ENCODE data around the gene FMN1. TPM values are rescaled to one million over a fixed set of nuclear protein-coding genes. Genes with fewer than 3 reads are reported as not detected.

The FMN1 gene
- total and polyA plus RNA-seq, 7 experiments from 2014 or later, result 0.02 to 32.2 (median 1.0) TPM; not detected in 1

DNA sequence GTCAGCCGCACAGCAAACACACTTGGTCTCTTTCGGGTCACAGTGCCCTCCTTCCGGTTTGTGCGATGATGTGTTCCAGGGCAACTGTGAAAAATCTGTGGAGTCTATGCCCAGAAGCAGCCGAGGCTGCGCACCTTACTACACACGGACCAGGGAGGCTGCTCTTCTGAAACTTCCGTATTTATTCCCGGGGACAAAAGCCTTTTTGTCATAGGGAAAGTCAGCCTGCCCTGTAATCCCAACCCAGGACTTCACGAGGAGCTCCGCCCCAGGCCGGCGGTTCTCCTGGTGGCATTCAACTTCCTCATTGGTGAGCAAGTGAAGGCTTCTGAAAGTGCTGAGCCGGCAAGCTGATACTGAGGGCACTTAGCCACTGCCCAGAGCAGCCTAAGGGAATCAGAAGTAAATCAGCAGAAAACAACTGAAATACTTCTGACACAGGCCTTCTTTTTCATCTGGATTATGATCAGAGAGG is 126.5 kb downstream of the FMN1 start:
- Mint-ChIP-seq H3K27ac (peak overlapping the region in 4 of 9 donors; percentile 23 to 93 (median 68)), H3K9me3 (no peaks in the 10 kb centered on the region), H3K4me1 (peaks cover 11 to 32% (median 22%) of the 10 kb centered on the region in 7 donors), H3K27me3 (peaks cover 0 to 31% (median 18%) of the 10 kb centered on the region in 5 donors), H3K4me3 (peak overlapping the region; percentile 29 to 89 (median 67)), H3K36me3 (peaks cover 0 to 18% (median 10%) of the 10 kb centered on the region in 5 donors)
- H3K27ac ChIP-seq (ENCODE audit: low read depth, low read length), result no peak overlapping the region
- ATAC-seq (peak; percentile 80), DNase-seq (peak in 1 of 9 donors; percentile 9)
- intact Hi-C loops (cut with micrococcal nuclease), result no loop called here
- no peaks in the 10 kb centered on the region for H3K9me3 ChIP-seq (ENCODE audit: control insufficient read depth in 2 of 3, low read length in 3 of 3)
- H3K36me3 ChIP-seq (ENCODE audit: control insufficient read depth in 2 of 3, insufficient read depth in 3 of 3, low read length in 3 of 3), result no peaks in the 10 kb centered on the region
- POLR2A ChIA-PET, result no interaction called here
- no peak overlapping the region for H3K4me3 ChIP-seq (ENCODE audit: low read length)
- H3K4me1 ChIP-seq (ENCODE audit: control insufficient read depth in 2 of 2, insufficient read depth in 2 of 2, low read length in 2 of 2), result peaks cover 0 to 15% of the 10 kb centered on the region in 2 donors
- H3K27me3 ChIP-seq (ENCODE audit: control insufficient read depth in 2 of 2, insufficient read depth in 2 of 2, low read length in 2 of 2), result no peaks in the 10 kb centered on the region
- CTCF ChIA-PET, result no interaction called here

GRCh38 chr15:33067456-33067855 is 127.1 kb downstream of the FMN1 start:
- no peak for DNase-seq
- H3K27ac Mint-ChIP-seq, result peak overlapping the region in 3 of 9 donors; percentile 60 to 93 (median 77)
- Histone ChIP-seq H3K4me1 (ENCODE audit: control insufficient read depth in 2 of 2, insufficient read depth in 2 of 2, low read length in 2 of 2) (peaks cover 0 to 15% of the 10 kb centered on the region in 2 donors), H3K27ac (ENCODE audit: low read depth, low read length) (no peak overlapping the region), H3K4me3 (ENCODE audit: low read length) (no peak overlapping the region), H3K36me3 (ENCODE audit: control insufficient read depth in 2 of 3, insufficient read depth in 3 of 3, low read length in 3 of 3) (no peaks in the 10 kb centered on the region), H3K9me3 (ENCODE audit: control insufficient read depth in 2 of 3, low read length in 3 of 3) (no peaks in the 10 kb centered on the region), H3K27me3 (ENCODE audit: control insufficient read depth in 2 of 2, insufficient read depth in 2 of 2, low read length in 2 of 2) (no peaks in the 10 kb centered on the region)
- no peak for ATAC-seq
- H3K4me3 Mint-ChIP-seq, result peak overlapping the region; percentile 29 to 89 (median 67)
- H3K27me3 Mint-ChIP-seq, result peaks cover 0 to 32% (median 20%) of the 10 kb centered on the region in 5 donors
- intact Hi-C loops (cut with micrococcal nuclease), result no loop called here
- ChIA-PET POLR2A (no interaction called here), CTCF (no interaction called here)
- peaks cover 11 to 32% (median 22%) of the 10 kb centered on the region in 7 donors for H3K4me1 Mint-ChIP-seq
- H3K36me3 Mint-ChIP-seq, result peaks cover 0 to 21% (median 10%) of the 10 kb centered on the region in 5 donors
- no peaks in the 10 kb centered on the region for H3K9me3 Mint-ChIP-seq

- intact Hi-C loops (cut with micrococcal nuclease), result no loop called here
- Mint-ChIP-seq H3K36me3 (peaks cover 0 to 21% (median 10%) of the 10 kb centered on the region in 5 donors), H3K27ac (no peak overlapping the region), H3K4me1 (peaks cover 11 to 32% (median 22%) of the 10 kb centered on the region in 7 donors), H3K27me3 (peaks cover 0 to 32% (median 20%) of the 10 kb centered on the region in 5 donors), H3K4me3 (peak overlapping the region in 1 of 10 donors; percentile 5), H3K9me3 (no peaks in the 10 kb centered on the region)
- no peaks in the 10 kb centered on the region for H3K36me3 ChIP-seq (ENCODE audit: control insufficient read depth in 2 of 3, insufficient read depth in 3 of 3, low read length in 3 of 3)
- H3K27me3 ChIP-seq (ENCODE audit: control insufficient read depth in 2 of 2, insufficient read depth in 2 of 2, low read length in 2 of 2), result no peaks in the 10 kb centered on the region
- DNase-seq (no peak), ATAC-seq (no peak)
- H3K27ac ChIP-seq (ENCODE audit: low read depth, low read length), result no peak overlapping the region
- ChIA-PET CTCF (no interaction called here), POLR2A (no interaction called here)
- H3K4me1 ChIP-seq (ENCODE audit: control insufficient read depth in 2 of 2, insufficient read depth in 2 of 2, low read length in 2 of 2), result peaks cover 0 to 15% of the 10 kb centered on the region in 2 donors
- no peak overlapping the region for H3K4me3 ChIP-seq (ENCODE audit: low read length)
- no peaks in the 10 kb centered on the region for H3K9me3 ChIP-seq (ENCODE audit: control insufficient read depth in 2 of 3, low read length in 3 of 3)
Measured at GRCh38 chr15:33066584-33066983, 127.9 kb downstream of the FMN1 start.

GRCh38 chr15:33064878-33065277 is 129.6 kb downstream of the FMN1 start:
- DNase-seq (no peak), ATAC-seq (no peak)
- intact Hi-C loops (cut with micrococcal nuclease), result no loop called here
- POLR2A ChIA-PET, result no interaction called here
- Histone ChIP-seq H3K4me3 (ENCODE audit: low read length) (no peak overlapping the region), H3K9me3 (ENCODE audit: control insufficient read depth in 2 of 3, low read length in 3 of 3) (no peaks in the 10 kb centered on the region), H3K27ac (ENCODE audit: low read depth, low read length) (no peak overlapping the region), H3K27me3 (ENCODE audit: control insufficient read depth in 2 of 2, insufficient read depth in 2 of 2, low read length in 2 of 2) (no peaks in the 10 kb centered on the region), H3K4me1 (ENCODE audit: control insufficient read depth in 2 of 2, insufficient read depth in 2 of 2, low read length in 2 of 2) (peaks cover 0 to 15% of the 10 kb centered on the region in 2 donors), H3K36me3 (ENCODE audit: control insufficient read depth in 2 of 3, insufficient read depth in 3 of 3, low read length in 3 of 3) (no peaks in the 10 kb centered on the region)
- Mint-ChIP-seq H3K27ac (no peak overlapping the region), H3K4me1 (peaks cover 11 to 32% (median 22%) of the 10 kb centered on the region in 7 donors), H3K27me3 (peaks cover 0 to 32% (median 20%) of the 10 kb centered on the region in 5 donors), H3K9me3 (no peaks in the 10 kb centered on the region), H3K36me3 (peaks cover 0 to 21% (median 10%) of the 10 kb centered on the region in 5 donors), H3K4me3 (no peak overlapping the region)
- CTCF ChIA-PET, result no interaction called here

- no peak overlapping the region for H3K27ac ChIP-seq (ENCODE audit: low read depth, low read length)
- no peaks in the 10 kb centered on the region for H3K27me3 ChIP-seq (ENCODE audit: control insufficient read depth in 2 of 2, insufficient read depth in 2 of 2, low read length in 2 of 2)
- no peaks in the 10 kb centered on the region for H3K36me3 ChIP-seq (ENCODE audit: control insufficient read depth in 2 of 3, insufficient read depth in 3 of 3, low read length in 3 of 3)
- H3K36me3 Mint-ChIP-seq, result peaks cover 0 to 33% (median 5%) of the 10 kb centered on the region in 5 donors
- no peaks in the 10 kb centered on the region for H3K4me1 ChIP-seq (ENCODE audit: control insufficient read depth in 2 of 2, insufficient read depth in 2 of 2, low read length in 2 of 2)
- ChIA-PET POLR2A (no interaction called here), CTCF (no interaction called here)
- no peak overlapping the region for H3K4me3 ChIP-seq (ENCODE audit: low read length)
- intact Hi-C loops (cut with micrococcal nuclease), result no loop called here
- no peaks in the 10 kb centered on the region for H3K9me3 Mint-ChIP-seq
- no peak overlapping the region for H3K27ac Mint-ChIP-seq
- DNase-seq (no peak), ATAC-seq (no peak)
- peaks cover 0 to 18% (median 6%) of the 10 kb centered on the region in 5 donors for H3K27me3 Mint-ChIP-seq
- H3K4me3 Mint-ChIP-seq, result no peak overlapping the region
- peaks cover 0 to 37% (median 0%) of the 10 kb centered on the region in 7 donors for H3K4me1 Mint-ChIP-seq
- no peaks in the 10 kb centered on the region for H3K9me3 ChIP-seq (ENCODE audit: control insufficient read depth in 2 of 3, low read length in 3 of 3)
Measured at GRCh38 chr15:33059184-33059583, 135.3 kb downstream of the FMN1 start.

DNA sequence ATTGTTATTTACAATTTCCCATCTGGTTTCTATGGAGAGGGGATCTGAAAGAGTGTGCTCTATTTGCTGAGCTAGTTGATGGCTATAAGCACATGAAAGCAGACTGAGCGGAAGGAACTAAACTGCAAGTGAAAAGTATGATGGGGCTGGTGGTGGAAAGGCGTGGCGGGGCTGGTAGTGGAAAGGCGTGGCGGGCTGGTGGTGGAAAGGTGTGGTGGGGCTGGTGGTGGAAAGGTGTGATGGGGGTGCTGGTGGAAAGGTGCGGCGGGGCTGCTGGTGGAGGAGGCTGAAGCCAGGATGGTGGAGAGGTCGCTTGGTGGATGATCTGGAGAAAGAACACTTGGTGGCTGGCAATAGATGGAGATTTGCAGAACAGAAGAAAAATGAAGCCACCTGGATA is 136.7 kb downstream of the FMN1 start:
- Histone ChIP-seq H3K36me3 (ENCODE audit: control insufficient read depth in 2 of 3, insufficient read depth in 3 of 3, low read length in 3 of 3) (no peaks in the 10 kb centered on the region), H3K27ac (ENCODE audit: low read depth, low read length) (no peak overlapping the region), H3K4me3 (ENCODE audit: low read length) (no peak overlapping the region), H3K27me3 (ENCODE audit: control insufficient read depth in 2 of 2, insufficient read depth in 2 of 2, low read length in 2 of 2) (no peaks in the 10 kb centered on the region), H3K4me1 (ENCODE audit: control insufficient read depth in 2 of 2, insufficient read depth in 2 of 2, low read length in 2 of 2) (no peaks in the 10 kb centered on the region), H3K9me3 (ENCODE audit: control insufficient read depth in 2 of 3, low read length in 3 of 3) (no peaks in the 10 kb centered on the region)
- intact Hi-C loops (cut with micrococcal nuclease), result no loop called here
- Mint-ChIP-seq H3K4me1 (peaks cover 0 to 40% (median 0%) of the 10 kb centered on the region in 7 donors), H3K27ac (no peak overlapping the region), H3K9me3 (no peaks in the 10 kb centered on the region), H3K27me3 (peaks cover 0 to 5% (median 2%) of the 10 kb centered on the region in 5 donors), H3K4me3 (no peak overlapping the region), H3K36me3 (peaks cover 0 to 29% (median 0%) of the 10 kb centered on the region in 5 donors)
- ATAC-seq (no peak), DNase-seq (no peak)
- ChIA-PET CTCF (no interaction called here), POLR2A (no interaction called here)

- DNase-seq, result no peak
- no peak overlapping the region for H3K4me3 Mint-ChIP-seq
- no peaks in the 10 kb centered on the region for H3K9me3 Mint-ChIP-seq
- H3K4me3 ChIP-seq (ENCODE audit: low read length), result no peak overlapping the region
- no peaks in the 10 kb centered on the region for H3K9me3 ChIP-seq (ENCODE audit: control insufficient read depth in 2 of 3, low read length in 3 of 3)
- peaks cover 0 to 6% (median 2%) of the 10 kb centered on the region in 5 donors for H3K27me3 Mint-ChIP-seq
- CTCF ChIA-PET, result no interaction called here
- no peak overlapping the region for H3K27ac ChIP-seq (ENCODE audit: low read depth, low read length)
- H3K27me3 ChIP-seq (ENCODE audit: control insufficient read depth in 2 of 2, insufficient read depth in 2 of 2, low read length in 2 of 2), result no peaks in the 10 kb centered on the region
- no peak for ATAC-seq
- H3K36me3 Mint-ChIP-seq, result peaks cover 0 to 41% (median 0%) of the 10 kb centered on the region in 5 donors
- H3K36me3 ChIP-seq (ENCODE audit: control insufficient read depth in 2 of 3, insufficient read depth in 3 of 3, low read length in 3 of 3), result no peaks in the 10 kb centered on the region
- intact Hi-C loops (cut with micrococcal nuclease), result no loop called here
- H3K27ac Mint-ChIP-seq, result no peak overlapping the region
- POLR2A ChIA-PET, result no interaction called here
- peaks cover 0 to 49% (median 0%) of the 10 kb centered on the region in 7 donors for H3K4me1 Mint-ChIP-seq
- H3K4me1 ChIP-seq (ENCODE audit: control insufficient read depth in 2 of 2, insufficient read depth in 2 of 2, low read length in 2 of 2), result no peaks in the 10 kb centered on the region
Measured at GRCh38 chr15:33055962-33056361, 138.6 kb downstream of the FMN1 start.
